Measurements from ENCODE around the gene DNHD1.

Gene DNHD1

DNA sequence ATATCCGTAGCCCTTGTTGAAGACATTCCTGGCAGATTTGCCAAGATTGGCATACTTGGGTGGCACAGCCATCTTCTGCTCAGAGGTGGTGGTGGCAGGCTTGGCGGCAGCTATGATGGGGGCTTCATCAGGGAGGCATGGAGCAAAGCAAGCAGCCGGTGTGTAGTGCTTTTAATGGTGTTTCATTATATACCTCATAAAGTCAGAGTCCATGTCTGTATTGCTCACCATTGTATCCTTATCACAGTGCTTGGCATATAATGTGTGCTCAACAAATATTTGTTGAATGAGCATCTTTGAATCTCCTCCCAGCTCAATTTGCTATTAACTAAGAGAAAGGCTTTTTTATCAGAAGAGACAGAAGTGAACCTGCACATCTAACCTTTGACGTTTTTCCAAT is 7.8 kb upstream of the DNHD1 start:
- H3K36me3 ChIP-seq (ENCODE audit: control insufficient read depth, low read length), result peaks cover 68% of the 10 kb centered on the region
- H3K9me2 ChIP-seq (replicated peaks; ENCODE audit: control insufficient read depth, low read length), result no peaks in the 10 kb centered on the region
- TF ChIP-seq, protein P1, sequence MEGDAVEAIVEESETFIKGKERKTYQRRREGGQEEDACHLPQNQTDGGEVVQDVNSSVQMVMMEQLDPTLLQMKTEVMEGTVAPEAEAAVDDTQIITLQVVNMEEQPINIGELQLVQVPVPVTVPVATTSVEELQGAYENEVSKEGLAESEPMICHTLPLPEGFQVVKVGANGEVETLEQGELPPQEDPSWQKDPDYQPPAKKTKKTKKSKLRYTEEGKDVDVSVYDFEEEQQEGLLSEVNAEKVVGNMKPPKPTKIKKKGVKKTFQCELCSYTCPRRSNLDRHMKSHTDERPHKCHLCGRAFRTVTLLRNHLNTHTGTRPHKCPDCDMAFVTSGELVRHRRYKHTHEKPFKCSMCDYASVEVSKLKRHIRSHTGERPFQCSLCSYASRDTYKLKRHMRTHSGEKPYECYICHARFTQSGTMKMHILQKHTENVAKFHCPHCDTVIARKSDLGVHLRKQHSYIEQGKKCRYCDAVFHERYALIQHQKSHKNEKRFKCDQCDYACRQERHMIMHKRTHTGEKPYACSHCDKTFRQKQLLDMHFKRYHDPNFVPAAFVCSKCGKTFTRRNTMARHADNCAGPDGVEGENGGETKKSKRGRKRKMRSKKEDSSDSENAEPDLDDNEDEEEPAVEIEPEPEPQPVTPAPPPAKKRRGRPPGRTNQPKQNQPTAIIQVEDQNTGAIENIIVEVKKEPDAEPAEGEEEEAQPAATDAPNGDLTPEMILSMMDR (IDR thresholded peaks at IDR 0.05; ENCODE audit: low read depth, low read length, poor library complexity, severe bottlenecking), result no peak
- TF ChIP-seq EZH2phosphoT487 (IDR thresholded peaks at IDR 0.05; ENCODE audit: borderline replicate concordance, low read length), result no peak
- H3K27me3 ChIP-seq (ENCODE audit: control insufficient read depth, low read length), result no peaks in the 10 kb centered on the region
- H3K27ac ChIP-seq (ENCODE audit: low read depth, low read length), result no peak overlapping the region
- no peaks in the 10 kb centered on the region for H3F3A ChIP-seq (ENCODE audit: control insufficient read depth, insufficient read depth)
- no peaks in the 10 kb centered on the region for H3K4me1 ChIP-seq (ENCODE audit: control insufficient read depth, low read length)
- no peak overlapping the region for H3K4me2 ChIP-seq (ENCODE audit: low read length)
- H3K79me2 ChIP-seq (ENCODE audit: control insufficient read depth, low read length), result peaks cover 8% of the 10 kb centered on the region
- H4K20me1 ChIP-seq (ENCODE audit: control insufficient read depth, insufficient read depth, low read depth, low read length), result no peaks in the 10 kb centered on the region
- no peaks in the 10 kb centered on the region for H3K9me3 ChIP-seq (ENCODE audit: control insufficient read depth, insufficient read depth, low read length)
- H3K4me3 ChIP-seq (ENCODE audit: low read length), result no peak overlapping the region

DNA sequence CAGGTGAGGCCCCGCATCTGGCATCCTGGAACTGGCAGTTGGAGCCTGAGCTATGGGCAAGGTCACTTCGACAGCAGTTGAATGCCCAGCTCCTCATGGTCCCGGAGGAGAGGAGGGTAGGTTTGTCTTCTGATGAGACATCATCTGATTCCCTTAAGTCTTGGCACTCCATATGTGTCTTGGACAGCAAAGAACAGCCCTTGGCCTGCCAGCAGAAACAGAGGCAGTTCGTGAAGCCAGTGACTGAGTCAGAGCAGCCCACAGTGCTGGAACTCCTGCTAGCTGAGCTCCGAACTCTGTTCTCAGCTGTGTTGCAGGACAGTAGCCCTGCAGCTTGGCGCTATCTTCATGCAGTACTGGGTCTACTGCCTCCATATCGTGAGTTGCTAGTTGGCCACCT is 1.0 kb downstream of the DNHD1 start:
- Histone ChIP-seq H3K36me3 (ENCODE audit: control insufficient read depth, low read length) (peaks cover 22% of the 10 kb centered on the region), H3K27ac (ENCODE audit: low read depth, low read length) (no peak overlapping the region)
- TF ChIP-seq EZH2phosphoT487 (IDR thresholded peaks at IDR 0.05; ENCODE audit: borderline replicate concordance, low read length), result no peak
- TF ChIP-seq, protein P1 (IDR thresholded peaks at IDR 0.05; ENCODE audit: low read depth, low read length, poor library complexity, severe bottlenecking), result no peak

DNA sequence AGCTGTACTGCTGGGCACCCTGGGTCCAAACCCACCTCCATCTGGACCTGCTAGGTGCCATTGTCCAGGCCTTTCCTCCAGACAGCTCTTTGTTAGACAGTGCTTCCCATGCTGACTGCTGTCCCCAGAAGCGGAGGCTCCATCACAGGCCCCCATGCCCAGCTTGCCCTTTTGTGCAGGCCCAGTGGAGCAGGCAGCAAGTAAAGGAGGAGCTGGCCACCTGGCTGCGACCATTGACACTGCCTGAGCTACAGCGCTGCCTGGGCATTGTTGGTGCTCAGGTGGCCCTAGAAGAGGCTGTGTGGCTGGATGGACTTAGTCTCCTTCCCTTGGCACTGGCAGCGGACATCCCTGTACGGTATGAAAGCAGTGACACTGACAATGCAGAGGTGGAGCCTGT is 1.5 kb downstream of the DNHD1 start:
- Histone ChIP-seq H3F3A (ENCODE audit: control insufficient read depth, insufficient read depth) (no peaks in the 10 kb centered on the region), H3K9me3 (ENCODE audit: control insufficient read depth, insufficient read depth, low read length) (no peaks in the 10 kb centered on the region), H3K4me3 (ENCODE audit: low read length) (no peak overlapping the region), H3K27ac (ENCODE audit: low read depth, low read length) (no peak overlapping the region), H3K36me3 (ENCODE audit: control insufficient read depth, low read length) (peaks cover 20% of the 10 kb centered on the region), H3K4me2 (ENCODE audit: low read length) (no peak overlapping the region), H3K27me3 (ENCODE audit: control insufficient read depth, low read length) (no peaks in the 10 kb centered on the region), H4K20me1 (ENCODE audit: control insufficient read depth, insufficient read depth, low read depth, low read length) (no peaks in the 10 kb centered on the region), H3K4me1 (ENCODE audit: control insufficient read depth, low read length) (no peaks in the 10 kb centered on the region), H3K79me2 (ENCODE audit: control insufficient read depth, low read length) (no peaks in the 10 kb centered on the region), H3K9me2 (replicated peaks; ENCODE audit: control insufficient read depth, low read length) (no peaks in the 10 kb centered on the region)
- TF ChIP-seq, protein P1 (IDR thresholded peaks at IDR 0.05; ENCODE audit: low read depth, low read length, poor library complexity, severe bottlenecking), result no peak
- TF ChIP-seq EZH2phosphoT487 (IDR thresholded peaks at IDR 0.05; ENCODE audit: borderline replicate concordance, low read length), result no peak

More for the DNA sequence above, 1.0 kb downstream of the DNHD1 start:
- H3K27me3 ChIP-seq (ENCODE audit: control insufficient read depth, low read length), result no peaks in the 10 kb centered on the region
- no peaks in the 10 kb centered on the region for H3F3A ChIP-seq (ENCODE audit: control insufficient read depth, insufficient read depth)
- no peak overlapping the region for H3K4me3 ChIP-seq (ENCODE audit: low read length)
- H3K9me2 ChIP-seq (replicated peaks; ENCODE audit: control insufficient read depth, low read length), result no peaks in the 10 kb centered on the region
- no peaks in the 10 kb centered on the region for H3K4me1 ChIP-seq (ENCODE audit: control insufficient read depth, low read length)
- H3K9me3 ChIP-seq (ENCODE audit: control insufficient read depth, insufficient read depth, low read length), result no peaks in the 10 kb centered on the region
- H3K79me2 ChIP-seq (ENCODE audit: control insufficient read depth, low read length), result no peaks in the 10 kb centered on the region
- no peak overlapping the region for H3K4me2 ChIP-seq (ENCODE audit: low read length)
- H4K20me1 ChIP-seq (ENCODE audit: control insufficient read depth, insufficient read depth, low read depth, low read length), result no peaks in the 10 kb centered on the region

All from DOHH2 (cell line).